ENCODE results near the gene MGAT4C.

- TF ChIP-seq GATA1 (IDR thresholded peaks at IDR 0.05; ENCODE audit: low read depth, low read length): no peak
- TF ChIP-seq POLR2A (IDR thresholded peaks at IDR 0.05; ENCODE audit: low read length): no peak
Observed at GRCh38 chr12:86174188-86174587, 82.0 kb downstream of the MGAT4C start.

All from erythroblast (primary cell).